GM12872 (cell line): Measurements from ENCODE around the gene UHMK1.

Experiments used
- CTCF ChIP-seq: IDR thresholded peaks from 3 replicates; pipeline ENCODE4 v1.5.1; 2011; ENCODE audit warnings: low read depth, mild to moderate bottlenecking, low read length, moderate library complexity; ENCODE audit not compliant: insufficient read depth

Gene UHMK1

GRCh38 chr1:162475089-162475488 lies 22.5 kb upstream of the UHMK1 start:
- TF ChIP-seq CTCF, result no peak

- TF ChIP-seq CTCF, result 0 out of 3 replicates have a peak, but pooled peaks have one; percentile 11
Observed at GRCh38 chr1:162475539-162476185, 22.0 kb upstream of the UHMK1 start.

GRCh38 chr1:162476620-162477019 lies 21.0 kb upstream of the UHMK1 start:
- no peak for TF ChIP-seq CTCF

- TF ChIP-seq CTCF, result no peak
Observed at GRCh38 chr1:162485236-162485635, 12.4 kb upstream of the UHMK1 start.

GRCh38 chr1:162487241-162487640 lies 10.4 kb upstream of the UHMK1 start:
- no peak for TF ChIP-seq CTCF

- no peak for TF ChIP-seq CTCF
Observed at GRCh38 chr1:162488219-162488618, 9.4 kb upstream of the UHMK1 start.

GRCh38 chr1:162497104-162497722 lies 405 bp upstream of the UHMK1 start:
- no peak for TF ChIP-seq CTCF
